Loucy (cell line): ENCODE measurements around the gene CHIT1.

Experiments
- H2AFZ ChIP-seq: fragments of 200-600 bp; sonication (generic); 2 replicates; pipeline ENCODE4 v1.6.0; 2016; ENCODE audit warnings: antibody characterized with exemption, mild to moderate bottlenecking, low read length, moderate library complexity
- H3F3A ChIP-seq: fragments of 200-600 bp; 2 replicates; pipeline ENCODE4 v1.6.0; 2016; ENCODE audit warnings: antibody characterized with exemption, low read depth, mild to moderate bottlenecking
- H3K27me3 ChIP-seq: fragments of 200-600 bp; sonication (generic); 2 replicates; pipeline ENCODE4 v1.6.1; 2014; ENCODE audit warnings: low read length, mild to moderate bottlenecking; ENCODE audit not compliant: insufficient read depth, poor library complexity, severe bottlenecking
- H3K36me3 ChIP-seq: fragments of 200-600 bp; sonication (generic); 2 replicates; pipeline ENCODE4 v1.6.1; 2016; ENCODE audit warnings: low read length; ENCODE audit not compliant: insufficient read depth
- H3K4me1 ChIP-seq: fragments of 200-600 bp; sonication (generic); 2 replicates; pipeline ENCODE4 v1.5.1; 2014; ENCODE audit warnings: low read length, mild to moderate bottlenecking; ENCODE audit not compliant: insufficient read depth, poor library complexity, severe bottlenecking
- H3K4me2 ChIP-seq: fragments of 200-600 bp; sonication (generic); 2 replicates; pipeline ENCODE4 v1.6.0; 2014; ENCODE audit warnings: antibody characterized with exemption, low read length, low read depth, mild to moderate bottlenecking; ENCODE audit not compliant: poor library complexity, severe bottlenecking
- H3K4me3 ChIP-seq: fragments of 200-600 bp; sonication (generic); 2 replicates; pipeline ENCODE4 v1.5.1; 2014; ENCODE audit warnings: low read length, mild to moderate bottlenecking, mixed read lengths; ENCODE audit not compliant: poor library complexity, severe bottlenecking
- H3K79me2 ChIP-seq: fragments of 200-600 bp; sonication (generic); 2 replicates; pipeline ENCODE4 v1.6.1; 2014; ENCODE audit warnings: low read length; ENCODE audit not compliant: insufficient read depth
- H3K9ac ChIP-seq: fragments of 200-600 bp; sonication (generic); 2 replicates; pipeline ENCODE4 v1.6.0; 2014; ENCODE audit warnings: mild to moderate bottlenecking, low read depth, low read length, moderate library complexity; ENCODE audit not compliant: poor library complexity, severe bottlenecking
- H3K9me2 ChIP-seq: fragments of 200-600 bp; sonication (generic); replicated peaks from 2 replicates; pipeline ENCODE4 v1.6.1; 2016; ENCODE audit warnings: low read depth, low read length, mixed read lengths
- H3K9me3 ChIP-seq: fragments of 200-600 bp; sonication (generic); 2 replicates; pipeline ENCODE4 v1.6.1; 2014; ENCODE audit warnings: mild to moderate bottlenecking, antibody characterized with exemption, low read length, low read depth; ENCODE audit not compliant: insufficient read depth
- H4K20me1 ChIP-seq: fragments of 200-600 bp; sonication (generic); 2 replicates; pipeline ENCODE4 v1.6.0; 2014; ENCODE audit warnings: antibody characterized with exemption, low read length, mild to moderate bottlenecking; ENCODE audit not compliant: insufficient read depth, poor library complexity, severe bottlenecking
- CTCF ChIP-seq: fragments of 200-600 bp; sonication (generic); conservative IDR thresholded peaks from 2 replicates; pipeline ENCODE4 v1.5.1; 2014; ENCODE audit warnings: mild to moderate bottlenecking, antibody characterized with exemption, low read length
- EZH2phosphoT487 ChIP-seq: fragments of 200-600 bp; IDR thresholded peaks from 2 replicates; pipeline ENCODE4 v1.6.1; 2018; ENCODE audit warnings: antibody characterized with exemption, mild to moderate bottlenecking, moderate library complexity, borderline replicate concordance

CHIT1 gene

DNA sequence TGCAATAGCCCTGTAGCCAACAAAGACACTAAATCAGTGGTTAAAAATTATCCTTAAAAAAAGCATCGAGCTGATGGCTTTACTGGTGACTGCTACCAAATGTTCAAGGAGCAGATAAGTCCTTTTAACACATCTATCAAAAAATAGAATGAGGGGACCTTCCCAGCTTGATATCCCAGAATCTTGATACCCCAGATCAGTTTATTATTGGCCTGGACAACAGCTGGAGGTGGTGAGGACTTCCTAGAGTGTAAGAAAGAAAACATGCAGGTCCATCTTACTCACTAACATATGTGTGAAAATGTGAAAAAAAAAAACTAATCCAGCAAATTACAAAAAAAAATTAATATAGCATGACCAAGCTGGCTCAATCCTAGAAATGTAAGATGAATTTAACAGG, 21.3 kb downstream of the CHIT1 start:
- Histone ChIP-seq H3F3A (no peaks in the 10 kb centered on the region), H3K36me3 (no peaks in the 10 kb centered on the region), H3K4me2 (peak overlapping the region; percentile 3), H3K9me2 (no peaks in the 10 kb centered on the region), H2AFZ (no peak overlapping the region), H3K9ac (no peak overlapping the region), H3K27me3 (no peaks in the 10 kb centered on the region), H3K79me2 (no peaks in the 10 kb centered on the region), H3K4me1 (peaks cover 16% of the 10 kb centered on the region), H3K9me3 (no peaks in the 10 kb centered on the region), H4K20me1 (no peaks in the 10 kb centered on the region), H3K4me3 (no peak overlapping the region)
- no peak for TF ChIP-seq EZH2phosphoT487
- TF ChIP-seq CTCF = no peak

- no peak for TF ChIP-seq CTCF
- no peak for TF ChIP-seq EZH2phosphoT487
- no peaks in the 10 kb centered on the region for H3F3A ChIP-seq
- H3K36me3 ChIP-seq = no peaks in the 10 kb centered on the region
- peak overlapping the region; percentile 3 for H3K4me2 ChIP-seq
- H3K4me3 ChIP-seq = no peak overlapping the region
- H3K9ac ChIP-seq = no peak overlapping the region
- H3K27me3 ChIP-seq = no peaks in the 10 kb centered on the region
- H3K4me1 ChIP-seq = peaks cover 16% of the 10 kb centered on the region
- no peaks in the 10 kb centered on the region for H3K9me2 ChIP-seq
- no peaks in the 10 kb centered on the region for H3K79me2 ChIP-seq
- no peaks in the 10 kb centered on the region for H3K9me3 ChIP-seq
- no peak overlapping the region for H2AFZ ChIP-seq
- no peaks in the 10 kb centered on the region for H4K20me1 ChIP-seq
Measured at GRCh38 chr1:203207751-203208150, 21.7 kb downstream of the CHIT1 start.

DNA sequence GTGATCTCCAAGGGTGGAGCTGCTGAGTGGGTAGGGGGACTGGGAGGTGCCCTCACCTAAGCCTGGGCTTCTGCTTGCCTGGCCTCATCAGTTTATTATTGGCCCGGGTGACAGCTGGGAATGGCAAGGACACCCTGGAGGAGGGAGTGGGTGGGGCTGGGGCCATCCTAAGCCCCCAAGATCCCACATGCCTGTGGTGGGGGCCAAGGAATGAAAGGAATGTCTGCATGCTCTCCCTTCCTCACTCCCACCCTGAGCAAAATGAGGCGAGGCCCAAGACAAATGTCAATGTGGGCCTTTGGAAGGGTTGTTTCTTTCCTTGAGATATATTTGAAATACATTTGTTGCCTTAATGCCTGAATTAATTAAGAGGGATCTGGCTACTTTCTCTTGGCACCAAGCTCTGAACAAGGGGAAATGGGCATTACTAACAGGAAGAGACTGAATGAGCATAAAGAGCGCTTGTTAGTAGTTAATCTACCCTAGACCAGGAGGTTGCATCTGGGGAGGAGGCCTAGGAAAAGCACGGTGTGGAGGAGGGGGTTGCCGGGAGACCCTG, 23.3 kb downstream of the CHIT1 start:
- Histone ChIP-seq H3K4me2 (no peak overlapping the region), H3K27me3 (no peaks in the 10 kb centered on the region)

More for the DNA sequence above, 23.3 kb downstream of the CHIT1 start:
- Histone ChIP-seq H3K36me3 (no peaks in the 10 kb centered on the region), H4K20me1 (no peaks in the 10 kb centered on the region), H3K79me2 (no peaks in the 10 kb centered on the region), H3K4me3 (no peak overlapping the region), H3K9me3 (no peaks in the 10 kb centered on the region), H3F3A (no peaks in the 10 kb centered on the region), H3K9ac (no peak overlapping the region), H2AFZ (no peak overlapping the region), H3K9me2 (no peaks in the 10 kb centered on the region), H3K4me1 (peaks cover 16% of the 10 kb centered on the region)
- TF ChIP-seq CTCF (no peak), EZH2phosphoT487 (no peak)
